ENCODE measurements around the gene LMBR1L.

Gene LMBR1L

GRCh38 chr12:49091056-49091835, 19.4 kb downstream of the LMBR1L start:
- TF ChIP-seq, protein P1, sequence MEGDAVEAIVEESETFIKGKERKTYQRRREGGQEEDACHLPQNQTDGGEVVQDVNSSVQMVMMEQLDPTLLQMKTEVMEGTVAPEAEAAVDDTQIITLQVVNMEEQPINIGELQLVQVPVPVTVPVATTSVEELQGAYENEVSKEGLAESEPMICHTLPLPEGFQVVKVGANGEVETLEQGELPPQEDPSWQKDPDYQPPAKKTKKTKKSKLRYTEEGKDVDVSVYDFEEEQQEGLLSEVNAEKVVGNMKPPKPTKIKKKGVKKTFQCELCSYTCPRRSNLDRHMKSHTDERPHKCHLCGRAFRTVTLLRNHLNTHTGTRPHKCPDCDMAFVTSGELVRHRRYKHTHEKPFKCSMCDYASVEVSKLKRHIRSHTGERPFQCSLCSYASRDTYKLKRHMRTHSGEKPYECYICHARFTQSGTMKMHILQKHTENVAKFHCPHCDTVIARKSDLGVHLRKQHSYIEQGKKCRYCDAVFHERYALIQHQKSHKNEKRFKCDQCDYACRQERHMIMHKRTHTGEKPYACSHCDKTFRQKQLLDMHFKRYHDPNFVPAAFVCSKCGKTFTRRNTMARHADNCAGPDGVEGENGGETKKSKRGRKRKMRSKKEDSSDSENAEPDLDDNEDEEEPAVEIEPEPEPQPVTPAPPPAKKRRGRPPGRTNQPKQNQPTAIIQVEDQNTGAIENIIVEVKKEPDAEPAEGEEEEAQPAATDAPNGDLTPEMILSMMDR (IDR thresholded peaks at IDR 0.05; ENCODE audit: insufficient read depth, missing control alignments), result no peak
- DNase-seq (ENCODE audit: insufficient read length, low spot score) (no peak), FAIRE-seq (no peak)

DNA sequence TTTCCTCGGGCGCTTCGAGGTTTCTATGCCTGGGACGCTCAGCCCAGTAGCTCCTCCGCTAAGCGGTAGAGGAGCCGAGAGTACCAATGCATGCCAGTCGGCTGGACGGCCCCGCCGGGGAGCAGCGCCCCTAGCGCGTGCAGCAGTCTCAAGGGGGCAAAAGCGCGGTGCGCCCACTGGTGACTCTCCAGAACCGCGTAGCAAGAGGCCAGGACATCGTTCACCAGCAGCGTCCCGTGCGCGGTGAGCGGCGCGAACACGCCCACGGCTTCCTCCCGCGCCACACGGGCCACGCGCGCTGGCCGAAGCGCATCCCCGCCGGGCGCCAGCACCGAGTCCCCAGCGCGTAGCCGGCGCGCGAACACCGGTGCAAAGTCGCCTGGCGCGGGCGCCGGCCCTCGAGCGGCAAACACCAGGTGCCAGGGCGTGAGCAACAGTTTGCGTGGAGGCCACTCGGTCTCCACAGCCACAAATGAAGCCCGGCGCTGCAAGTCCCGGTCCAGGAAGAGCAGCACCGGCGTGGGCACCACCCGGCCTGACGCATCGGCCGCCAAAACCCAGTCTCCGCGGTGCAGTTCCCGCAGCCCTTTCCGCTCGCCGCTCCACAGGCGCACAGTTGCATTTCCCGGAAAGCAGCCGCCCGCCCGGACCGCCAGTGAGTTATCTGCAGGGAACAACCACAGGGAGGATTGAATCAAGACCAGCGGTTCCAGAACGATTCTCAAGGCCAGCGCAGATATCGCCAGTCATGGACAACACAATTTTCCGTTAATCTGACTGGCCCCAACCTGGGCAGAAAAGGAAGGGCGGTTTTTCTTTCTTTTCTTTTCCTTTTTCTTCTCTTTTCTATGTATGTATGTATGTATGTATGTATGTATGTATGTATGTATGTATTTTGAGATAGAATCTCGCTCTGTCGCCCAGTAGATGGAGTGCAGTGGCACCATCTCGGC, 20.6 kb downstream of the LMBR1L start:
- TF ChIP-seq, protein P1 (IDR thresholded peaks at IDR 0.05; ENCODE audit: insufficient read depth, missing control alignments), result no peak
- DNase-seq (ENCODE audit: insufficient read length, low spot score), result no peak
- FAIRE-seq, result no peak

- TF ChIP-seq, protein P1 (IDR thresholded peaks at IDR 0.05; ENCODE audit: insufficient read depth, missing control alignments), result no peak
- FAIRE-seq, result no peak
- no peak for DNase-seq (ENCODE audit: insufficient read length, low spot score)
Observed at GRCh38 chr12:49088932-49089330, 21.7 kb downstream of the LMBR1L start.

DNA sequence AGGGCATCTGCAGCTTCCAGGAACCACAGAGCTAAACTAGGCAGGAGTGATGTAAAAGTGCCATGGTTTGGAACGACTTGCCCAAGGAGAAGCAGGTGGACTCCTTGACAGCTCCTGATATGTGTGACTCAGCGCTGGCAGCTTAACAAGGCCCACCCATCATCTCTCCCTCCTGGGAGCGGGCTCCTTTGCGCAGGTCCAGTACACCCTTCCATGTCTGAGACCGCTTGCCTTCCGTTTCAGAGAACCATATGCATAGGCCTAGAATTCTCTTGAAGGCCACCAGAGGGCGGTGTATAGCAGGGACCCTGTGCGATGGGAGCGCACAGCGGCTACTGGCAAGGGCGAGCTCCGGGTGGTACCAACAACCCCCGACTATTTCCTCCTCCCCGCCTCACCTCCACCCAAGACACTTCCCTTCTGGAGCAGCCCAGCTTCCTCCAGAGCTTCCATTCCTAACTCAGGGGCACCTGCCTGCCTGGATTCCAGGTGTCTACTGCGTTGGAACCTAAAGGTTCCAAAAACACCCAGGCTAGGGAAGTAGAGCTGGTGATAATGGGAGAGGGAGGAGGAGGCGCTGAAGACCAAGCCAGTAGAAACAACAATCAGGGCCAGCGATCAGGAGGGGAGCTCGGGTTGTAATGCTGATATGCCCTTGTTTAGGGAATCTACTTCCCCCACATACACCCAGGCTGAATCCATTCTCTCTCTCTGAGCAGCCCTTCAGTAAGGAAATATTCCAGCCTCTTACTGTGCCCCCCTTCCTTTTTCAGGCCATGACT, 22.3 kb downstream of the LMBR1L start:
- TF ChIP-seq, protein P1 (IDR thresholded peaks at IDR 0.05; ENCODE audit: insufficient read depth, missing control alignments), result peak; percentile 95
- DNase-seq (ENCODE audit: insufficient read length, low spot score) (peak; percentile 84), FAIRE-seq (no peak)

DNA sequence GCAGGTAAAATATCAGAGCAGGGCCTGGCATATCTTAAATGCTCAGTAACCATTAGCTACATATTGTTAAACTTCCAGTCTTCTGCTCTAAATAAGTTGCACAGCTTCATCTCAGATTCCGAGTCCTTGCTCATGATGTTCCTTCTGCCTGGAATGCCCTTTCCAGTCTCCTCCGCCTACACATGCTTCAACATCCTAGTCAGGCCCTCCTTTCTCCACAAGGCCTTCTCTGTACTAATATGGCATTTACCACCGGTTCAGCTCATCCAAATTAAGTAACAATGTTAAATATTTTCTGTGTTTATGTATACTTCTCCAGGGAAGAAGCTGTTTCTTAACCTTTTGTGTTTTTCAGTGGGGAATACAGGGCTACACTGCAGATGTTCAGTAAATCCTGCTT, 24.5 kb downstream of the LMBR1L start:
- DNase-seq (ENCODE audit: insufficient read length, low spot score) (no peak), FAIRE-seq (no peak)
- TF ChIP-seq, protein P1 (IDR thresholded peaks at IDR 0.05; ENCODE audit: insufficient read depth, missing control alignments), result no peak

DNA sequence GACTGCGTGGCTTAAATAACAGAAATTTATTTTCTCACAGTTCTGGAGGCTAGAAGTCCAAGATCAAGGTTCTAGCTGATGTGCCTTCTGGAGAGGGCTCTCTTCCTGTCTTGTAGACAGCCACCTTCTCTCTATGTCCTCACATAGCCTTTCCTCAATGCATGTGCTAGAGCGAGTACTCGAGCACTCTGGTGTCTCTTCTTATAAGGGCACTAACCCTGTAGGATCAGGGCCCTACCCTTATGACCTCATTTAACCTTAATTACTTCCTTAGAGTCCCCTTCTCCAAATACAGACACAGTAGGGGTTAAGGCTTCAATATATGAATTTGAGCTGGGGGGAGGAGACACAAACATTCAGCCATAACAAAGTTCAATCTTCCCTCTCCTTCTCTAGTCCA, 26.2 kb downstream of the LMBR1L start:
- TF ChIP-seq, protein P1 (IDR thresholded peaks at IDR 0.05; ENCODE audit: insufficient read depth, missing control alignments), result no peak
- FAIRE-seq (no peak), DNase-seq (ENCODE audit: insufficient read length, low spot score) (no peak)
